T-helper 2 cell treated with Interferon-gamma antibody and Interleukin-4, amounts not matched to agents 100 ng/mL and 5 ng/mL, for 36 hours (primary cell): ENCODE data around the gene CCDC106. TPM values are rescaled to one million over a fixed set of nuclear protein-coding genes. Genes with fewer than 3 reads are reported as not detected.

Experiments used
- intact Hi-C: fragments of 100-400 bp; cut with micrococcal nuclease; formaldehyde crosslinking; loops from one replicate; pipeline ENCODE4 v1.15.1; 2023
- total RNA-seq: library from RNA; stranded (reverse); gene quantifications from 2 replicates; pipeline ENCODE4 v1.2.3, GENCODE V29; 2022

Gene CCDC106
- total RNA-seq, result 6.5 and 7.0 TPM in 2 replicates

DNA sequence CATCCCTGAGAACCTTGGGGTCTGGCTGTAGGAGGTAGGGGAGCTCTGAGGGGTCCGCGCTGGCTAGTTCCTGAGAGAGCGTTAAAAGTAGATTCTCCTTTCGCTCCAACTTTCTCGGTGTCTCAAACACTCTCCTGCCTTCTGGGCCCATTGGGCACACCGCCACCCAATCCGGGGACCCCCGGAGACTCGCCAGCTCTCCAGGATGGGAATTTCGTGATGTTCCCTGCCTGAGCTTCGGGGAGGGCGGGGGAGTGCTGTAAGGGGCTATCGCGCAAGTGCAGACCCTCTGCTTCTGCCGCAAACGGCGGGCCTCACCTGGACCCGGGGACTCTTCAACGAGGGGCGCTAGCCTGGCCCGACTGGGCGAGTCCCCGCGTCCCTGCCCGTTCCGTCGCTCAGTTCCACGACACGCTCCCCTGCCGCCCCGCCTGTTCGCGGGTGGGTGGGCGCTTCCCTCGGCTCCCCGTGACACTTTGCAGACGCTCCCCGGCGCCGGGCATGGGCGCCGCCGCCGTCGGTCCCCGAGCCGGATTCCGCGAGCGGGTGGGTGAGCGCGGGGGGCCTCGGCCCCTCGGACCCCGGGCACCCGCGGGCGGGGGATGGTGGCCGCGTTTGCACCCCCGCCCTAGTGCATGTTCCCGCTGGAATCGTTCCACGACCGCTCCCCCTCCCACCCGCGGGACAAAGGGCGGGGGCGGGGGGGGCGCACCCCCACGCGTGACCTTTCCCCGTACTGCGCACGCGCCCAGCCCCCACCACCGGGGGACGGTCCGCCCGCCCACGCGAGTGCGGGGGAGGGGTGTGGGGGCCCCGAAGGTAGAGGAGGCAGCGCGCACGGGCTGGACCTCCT lies at the start of gene CCDC106:
CCDC106 (plus strand) TSS at position 481 of the 853 bp plus-strand sequence. CDS start 835 bp downstream, outside the sequence.
- intact Hi-C loops, result no loop called here

DNA sequence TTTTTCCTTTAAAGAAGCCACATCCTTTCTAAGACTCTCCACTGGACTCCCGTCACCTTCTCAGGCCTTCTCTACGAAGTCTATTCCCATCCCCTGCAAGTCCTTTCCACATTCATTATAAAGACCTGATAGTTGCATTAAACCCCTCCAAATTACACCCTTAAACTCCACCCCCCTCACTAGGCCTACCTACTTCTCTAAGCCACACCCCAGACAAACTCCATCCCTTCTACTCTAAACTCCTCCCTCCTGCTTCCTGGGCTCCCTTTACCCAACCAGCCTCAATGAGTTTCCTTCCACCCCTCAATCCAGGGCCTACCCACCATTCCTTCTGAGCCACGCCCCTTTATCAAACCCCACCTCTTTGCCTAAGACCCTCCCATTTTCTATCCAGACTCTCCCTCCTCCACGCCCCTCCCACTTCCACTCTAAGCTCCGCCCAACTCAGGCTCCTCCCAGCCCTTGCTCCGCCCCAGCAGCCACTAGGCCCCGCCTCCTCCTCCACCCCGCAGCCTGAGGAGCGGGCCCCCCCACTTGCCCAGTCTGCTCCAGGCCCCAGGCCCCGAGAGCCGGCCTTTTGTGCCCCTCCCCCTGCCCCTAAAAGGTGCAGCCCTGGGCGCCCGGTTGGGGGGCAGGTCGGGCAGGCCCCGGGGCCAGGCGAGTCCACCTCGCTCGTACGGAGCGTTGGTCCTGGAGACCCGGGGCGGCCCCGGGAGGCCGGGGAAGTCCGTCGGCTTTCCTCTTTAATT lies 49.1 kb upstream of the CCDC106 start:
- intact Hi-C loops, result loop anchor here (1.0 to 2.0 kb wide), 9 partner anchors 12 to 482 kb away; partner anchors contain the start of genes HSPBP1, PPP1R12C, PPP6R1 and RPL28

DNA sequence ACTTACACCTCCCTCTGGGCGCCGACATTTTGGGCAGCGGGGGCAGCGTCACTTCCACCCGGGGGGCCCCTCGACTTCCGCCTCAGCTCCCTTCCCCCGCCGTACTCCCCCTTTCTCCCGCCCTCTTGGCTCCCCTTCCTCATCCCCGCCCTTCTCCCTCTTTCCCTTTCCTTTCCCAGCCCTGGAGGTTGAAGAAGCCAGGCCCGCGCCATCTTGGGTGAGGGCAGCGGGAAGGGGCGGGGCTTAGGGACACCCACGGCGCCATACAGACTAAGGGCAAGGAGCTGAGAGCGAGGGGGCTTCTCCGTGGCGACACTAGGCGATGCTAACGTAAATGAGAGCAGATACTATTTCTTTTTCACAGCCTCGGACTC lies 48.6 kb upstream of the CCDC106 start, which contains the start of gene FIZ1:
FIZ1 (minus strand) TSS at position 50 of the 374 bp plus-strand sequence. CDS start 1,652 bp downstream, outside the sequence.
- intact Hi-C loops, result loop anchor here (1.0 to 2.0 kb wide), 9 partner anchors 12 to 482 kb away; partner anchors contain the start of genes HSPBP1, PPP1R12C, PPP6R1 and RPL28

DNA sequence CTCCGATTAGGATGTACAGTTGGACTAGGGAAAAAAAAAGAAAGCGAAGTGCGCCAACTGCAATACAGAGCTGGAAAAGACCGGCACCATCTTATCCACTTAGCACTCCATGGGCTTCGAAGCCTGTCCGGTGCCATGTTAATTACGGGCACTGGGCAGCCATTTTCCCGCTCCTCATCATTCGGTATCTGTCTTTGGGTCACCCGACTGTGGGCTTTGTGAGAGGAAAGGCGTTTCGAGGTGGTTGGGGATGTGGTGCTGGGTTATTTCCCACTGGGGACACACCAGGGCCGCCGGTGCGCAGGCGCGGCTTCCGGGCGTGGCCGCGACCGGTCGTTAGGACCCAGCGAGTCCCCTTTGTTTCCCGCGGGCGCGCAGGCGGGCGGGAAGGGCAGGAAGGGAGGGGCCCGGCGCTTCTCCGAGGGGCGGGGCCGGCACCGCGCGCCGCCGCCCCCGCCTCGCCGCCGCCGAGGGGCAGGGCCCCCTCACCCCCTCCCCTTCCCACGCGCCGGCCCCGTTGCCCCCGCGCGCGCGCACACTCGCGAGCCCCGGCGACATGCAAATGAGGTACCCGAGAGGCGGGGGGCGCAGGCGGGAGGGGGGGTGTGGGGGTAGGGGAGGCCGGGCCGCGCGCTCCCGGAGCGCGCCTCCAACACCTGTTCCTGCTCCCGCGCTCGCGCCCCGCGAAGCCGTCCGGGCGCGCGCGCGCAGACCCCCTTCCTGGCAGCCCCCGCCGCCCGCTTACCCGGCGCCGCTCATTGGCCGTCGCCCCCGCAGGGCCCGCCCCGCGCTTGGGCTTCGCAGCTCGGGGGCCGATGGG lies 48.0 kb upstream of the CCDC106 start, which contains the start of gene ZNF524:
ZNF524 (plus strand) TSS at position 447 of the 820 bp plus-strand sequence. CDS start 1,825 bp downstream, outside the sequence.
- intact Hi-C loops, result loop anchor here (1.0 to 10.0 kb wide), 10 partner anchors 13 to 715 kb away; partner anchors contain the start of genes HSPBP1, PPP1R12C, PPP6R1 and RPL28

DNA sequence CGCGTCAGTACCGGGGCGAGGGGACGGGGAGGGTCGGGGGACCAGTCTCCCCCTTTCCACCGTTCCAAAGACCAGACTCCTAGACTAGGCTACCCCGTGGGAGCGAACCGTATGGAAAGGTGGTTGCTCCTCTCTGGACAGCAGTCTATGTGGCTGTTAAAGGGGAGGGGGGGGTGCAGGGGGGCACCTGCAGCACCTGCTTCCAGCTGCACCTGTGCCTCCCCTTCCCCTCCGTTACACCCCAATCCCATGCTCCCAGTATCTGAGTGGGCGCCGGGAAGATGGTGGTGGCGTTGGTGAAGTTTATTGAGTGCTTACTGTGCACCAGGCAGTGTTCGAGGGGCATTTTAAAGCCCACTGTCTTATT lies 47.4 kb upstream of the CCDC106 start:
- intact Hi-C loops, result loop anchor here (10.0 kb wide), 1 partner anchor 714 kb away; the partner anchor contains the start of gene ZSCAN5A

DNA sequence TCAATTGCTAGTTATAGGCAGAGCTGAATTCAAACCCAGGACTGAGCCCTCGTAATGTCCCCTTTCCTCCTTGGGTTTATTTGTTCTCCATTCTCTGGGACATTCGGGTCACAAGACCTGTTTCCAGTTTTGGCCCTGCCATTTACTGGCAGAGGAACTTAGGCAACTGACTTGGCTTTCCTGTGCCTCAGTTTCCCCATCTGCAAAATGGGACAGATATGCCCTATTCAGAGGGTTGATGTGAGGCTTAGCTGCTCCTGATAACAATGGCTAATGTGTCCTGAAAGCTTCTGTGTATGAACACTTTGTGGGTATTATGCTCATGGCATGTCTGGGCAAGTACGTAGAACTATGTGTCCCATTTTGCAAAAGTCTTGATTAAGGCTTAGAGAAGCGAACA lies 46.9 kb upstream of the CCDC106 start:
- intact Hi-C loops, result loop anchor here (10.0 kb wide), 1 partner anchor 714 kb away; the partner anchor contains the start of gene ZSCAN5A

DNA sequence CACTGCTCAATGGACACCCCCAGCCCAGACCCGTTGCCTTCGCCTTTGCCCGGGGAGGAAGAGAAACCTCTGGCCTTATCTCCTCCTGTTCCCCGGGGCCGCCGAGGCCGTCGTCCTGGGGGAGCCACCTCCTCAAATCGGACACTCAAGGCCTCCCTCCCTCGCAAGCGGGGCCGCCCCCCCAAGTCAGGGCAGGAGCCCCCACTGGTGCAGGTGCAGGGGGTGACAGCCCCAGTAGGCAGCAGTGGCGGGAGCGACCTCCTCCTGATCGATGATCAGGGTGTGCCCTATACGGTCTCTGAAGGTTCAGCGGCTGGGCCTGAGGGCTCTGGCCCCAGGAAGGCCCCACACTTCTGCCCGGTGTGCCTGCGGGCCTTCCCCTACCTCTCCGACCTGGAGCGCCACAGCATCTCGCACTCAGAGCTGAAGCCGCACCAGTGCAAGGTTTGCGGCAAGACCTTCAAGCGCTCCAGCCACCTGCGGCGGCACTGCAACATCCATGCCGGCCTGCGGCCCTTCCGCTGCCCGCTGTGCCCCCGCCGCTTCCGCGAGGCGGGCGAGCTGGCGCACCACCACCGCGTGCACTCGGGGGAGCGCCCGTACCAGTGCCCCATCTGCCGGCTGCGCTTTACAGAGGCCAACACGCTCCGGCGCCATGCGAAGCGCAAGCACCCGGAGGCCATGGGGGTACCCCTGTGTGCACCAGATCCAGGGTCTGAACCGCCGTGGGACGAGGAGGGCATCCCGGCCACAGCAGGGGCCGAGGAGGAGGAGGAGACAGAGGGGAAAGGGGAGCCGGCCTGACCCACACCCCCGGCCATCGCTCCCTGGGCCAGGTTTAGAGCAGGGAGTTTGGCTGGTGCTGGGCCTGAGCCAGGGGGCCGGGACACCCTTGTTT lies 45.7 kb upstream of the CCDC106 start:
- intact Hi-C loops, result loop anchor here (10.0 kb wide), 1 partner anchor 712 kb away; the partner anchor contains the start of gene ZSCAN5A

DNA sequence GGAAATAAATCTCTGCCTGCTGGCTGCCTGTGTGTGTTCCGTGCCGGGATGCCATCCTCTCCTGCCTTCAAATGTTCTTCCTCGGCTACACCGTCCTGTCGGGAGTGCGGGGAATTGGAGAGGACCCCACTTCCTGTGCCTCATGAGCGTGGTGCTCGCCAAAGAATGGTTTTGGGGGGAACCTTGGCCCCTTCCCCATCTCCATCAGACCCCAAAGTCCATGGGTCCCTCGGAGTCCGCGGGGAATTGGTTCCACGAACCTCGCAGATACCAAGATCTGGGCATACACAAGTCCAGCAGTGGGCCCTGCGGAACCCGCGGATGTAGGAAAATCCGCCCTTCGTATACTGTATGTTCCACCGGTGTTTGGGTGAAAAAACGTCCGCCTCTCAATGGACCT lies 44.9 kb upstream of the CCDC106 start:
- intact Hi-C loops, result loop anchor here (10.0 kb wide), 1 partner anchor 712 kb away; the partner anchor contains the start of gene ZSCAN5A

DNA sequence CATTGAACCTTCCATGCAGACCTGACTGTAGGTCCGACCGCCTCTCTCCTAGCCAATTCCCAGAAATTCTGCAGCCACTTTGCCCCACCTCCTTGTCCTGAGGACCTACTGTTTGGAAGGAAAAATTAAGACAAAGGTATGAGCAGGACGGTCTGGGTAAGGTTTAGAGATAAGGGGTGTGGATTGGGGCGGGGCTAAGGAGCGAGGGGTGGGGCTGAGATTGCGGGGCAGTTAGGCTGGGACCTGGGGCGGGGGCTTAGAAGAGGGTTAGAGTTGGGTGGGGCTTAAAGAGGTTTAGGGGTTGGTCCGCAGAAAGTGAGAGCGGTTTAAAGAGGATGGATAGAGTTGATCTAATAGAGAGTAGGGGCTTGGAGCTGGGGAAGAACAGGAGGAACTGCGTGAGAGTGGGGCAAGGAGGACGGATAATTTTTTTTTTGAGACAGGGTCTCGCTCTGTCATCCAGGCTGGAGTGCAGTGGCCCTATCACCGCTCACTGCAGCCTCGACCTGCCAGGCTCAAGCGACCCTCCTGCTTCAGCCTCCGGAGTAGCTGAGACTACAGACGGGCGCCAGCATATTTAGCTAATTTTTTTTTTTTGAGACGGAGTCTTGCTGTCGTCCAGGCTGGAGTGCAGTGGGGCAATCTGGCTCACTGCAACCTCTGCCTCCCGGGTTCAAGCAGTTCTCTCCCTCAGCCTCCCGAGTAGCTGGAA lies 44.3 kb upstream of the CCDC106 start:
- intact Hi-C loops, result loop anchor here (2.0 to 10.0 kb wide), 2 partner anchors 17 to 711 kb away; partner anchors contain the start of gene ZSCAN5A

DNA sequence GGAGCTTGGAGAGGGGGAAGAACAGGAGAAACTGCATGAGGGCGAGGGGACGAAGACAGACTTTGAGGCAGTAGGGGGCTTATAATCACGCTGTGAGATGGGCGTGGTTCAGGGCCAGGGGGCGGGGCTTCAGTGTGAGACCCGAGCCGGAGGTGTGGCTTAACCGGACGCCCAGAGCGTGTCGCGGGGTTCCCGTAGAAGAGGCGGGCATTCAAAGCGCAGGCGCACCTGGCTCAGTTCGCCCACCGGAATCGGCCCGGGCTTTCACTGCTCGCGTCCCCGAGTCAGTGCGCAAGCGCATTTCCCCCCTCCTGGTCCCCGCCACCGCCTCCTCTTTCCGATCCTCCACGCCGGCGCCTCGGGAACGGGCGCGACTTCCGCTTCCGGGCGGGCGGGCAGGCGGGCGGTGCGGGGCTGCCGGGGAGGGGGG lies 42.8 kb upstream of the CCDC106 start:
- intact Hi-C loops, result loop anchor here (1.0 to 10.0 kb wide), 4 partner anchors 18 to 710 kb away; partner anchors contain the start of genes ZNF784 and ZSCAN5A

DNA sequence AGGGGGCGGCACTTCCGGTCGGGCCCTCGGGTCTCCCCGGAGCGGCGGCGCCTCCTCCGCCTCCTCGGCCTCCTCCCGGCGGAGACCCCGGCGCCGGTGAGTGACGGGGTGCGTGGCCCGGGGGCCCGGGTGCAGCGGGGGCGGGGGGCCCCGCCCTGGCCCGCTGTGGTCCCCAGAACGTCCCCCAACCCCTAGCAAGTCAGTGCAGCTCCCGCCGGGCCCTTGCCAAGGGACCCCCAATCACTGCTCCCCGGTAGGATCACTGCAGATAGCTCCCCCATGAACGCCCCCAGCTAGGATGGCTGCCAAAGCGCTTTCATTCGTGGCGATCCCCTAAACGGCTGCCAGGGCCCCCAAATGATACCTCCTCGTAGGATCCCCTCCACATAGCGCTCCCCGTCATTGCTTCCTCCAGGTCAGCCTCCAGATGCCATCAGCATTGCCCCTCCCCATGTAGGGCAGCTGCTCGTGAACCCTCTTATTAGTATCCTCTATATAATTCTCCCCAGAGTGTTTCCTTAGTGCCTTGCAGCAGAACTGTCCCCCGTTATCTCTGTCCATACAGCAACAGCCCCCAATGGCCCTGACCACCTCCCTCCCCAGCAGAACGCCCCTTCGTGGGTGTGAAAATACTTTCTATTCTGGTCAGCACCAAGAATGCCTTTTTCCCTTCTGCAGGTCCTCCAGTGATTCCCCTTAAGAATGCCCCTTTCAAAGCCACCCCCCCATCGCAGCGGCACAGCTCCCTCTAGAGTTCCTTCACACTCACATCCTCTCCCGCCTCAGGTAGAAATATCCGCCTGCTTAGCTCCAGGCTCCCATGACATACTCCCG lies 42.2 kb upstream of the CCDC106 start, which contains the start of gene ZNF865:
ZNF865 (plus strand) TSS at position 11 of the 834 bp plus-strand sequence. CDS start 7,972 bp downstream, outside the sequence.
- intact Hi-C loops, result loop anchor here (1.0 to 10.0 kb wide), 5 partner anchors 18 to 709 kb away; partner anchors contain the start of genes ZNF784 and ZSCAN5A

DNA sequence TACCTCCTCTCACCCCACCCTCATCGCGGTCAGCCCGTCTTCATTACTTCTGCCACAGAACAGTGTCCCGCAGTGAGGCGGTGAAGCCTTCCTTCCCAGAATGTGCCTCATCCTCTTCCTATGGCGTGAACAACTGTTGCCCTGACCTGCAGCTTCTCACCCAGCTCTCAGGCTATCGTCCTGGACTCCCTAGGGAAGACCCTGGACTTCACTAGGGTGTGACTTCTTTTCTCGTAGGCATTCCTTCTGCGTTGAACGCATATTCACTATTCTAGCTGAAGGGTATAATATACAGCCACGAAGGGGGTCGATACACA lies 41.6 kb upstream of the CCDC106 start:
- intact Hi-C loops, result loop anchor here (1.0 to 10.0 kb wide), 2 partner anchors 89 to 708 kb away; partner anchors contain the start of gene ZSCAN5A

DNA sequence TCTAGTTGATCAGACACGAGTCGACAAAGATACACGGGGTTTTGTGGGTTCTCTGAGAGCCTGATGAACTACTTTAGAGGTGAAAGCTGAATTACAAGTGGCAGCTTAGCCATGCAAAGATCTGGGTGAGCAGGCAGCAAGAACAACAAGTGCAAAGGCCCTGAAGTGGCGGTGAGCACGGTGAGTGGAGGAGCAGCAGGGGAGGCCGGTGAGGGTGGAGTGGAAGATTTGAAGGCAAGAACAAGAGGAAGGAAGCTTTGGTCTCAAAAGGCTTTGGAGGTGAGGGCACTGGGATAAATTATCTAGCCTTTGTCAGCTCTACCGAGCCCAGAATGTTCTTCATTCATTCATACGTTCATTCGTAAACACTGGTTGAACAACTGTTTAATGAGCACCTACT lies 41.2 kb upstream of the CCDC106 start:
- intact Hi-C loops, result loop anchor here (1.0 to 10.0 kb wide), 2 partner anchors 90 to 708 kb away; partner anchors contain the start of gene ZSCAN5A

DNA sequence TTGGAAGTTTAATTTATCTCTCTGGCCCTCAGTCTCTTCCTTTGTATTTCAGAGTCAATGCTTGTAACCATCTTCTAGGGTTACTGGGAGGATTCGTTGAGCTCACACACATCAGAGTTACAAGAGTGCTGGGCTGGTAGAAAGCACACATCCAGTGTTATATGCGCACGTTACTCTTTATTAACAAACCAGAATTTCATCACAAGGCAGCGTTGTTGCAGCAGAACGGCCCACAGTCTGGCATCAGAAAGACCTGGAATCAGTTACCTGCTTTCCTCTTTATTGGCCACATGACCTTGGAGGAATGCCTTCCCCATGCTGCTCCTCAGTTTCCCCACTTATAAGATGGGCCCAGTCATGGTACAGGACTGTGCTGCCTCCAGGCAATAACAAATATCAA lies 38.7 kb upstream of the CCDC106 start:
- intact Hi-C loops, result loop anchor here (10.0 kb wide), 1 partner anchor 705 kb away; the partner anchor contains the start of gene ZSCAN5A

DNA sequence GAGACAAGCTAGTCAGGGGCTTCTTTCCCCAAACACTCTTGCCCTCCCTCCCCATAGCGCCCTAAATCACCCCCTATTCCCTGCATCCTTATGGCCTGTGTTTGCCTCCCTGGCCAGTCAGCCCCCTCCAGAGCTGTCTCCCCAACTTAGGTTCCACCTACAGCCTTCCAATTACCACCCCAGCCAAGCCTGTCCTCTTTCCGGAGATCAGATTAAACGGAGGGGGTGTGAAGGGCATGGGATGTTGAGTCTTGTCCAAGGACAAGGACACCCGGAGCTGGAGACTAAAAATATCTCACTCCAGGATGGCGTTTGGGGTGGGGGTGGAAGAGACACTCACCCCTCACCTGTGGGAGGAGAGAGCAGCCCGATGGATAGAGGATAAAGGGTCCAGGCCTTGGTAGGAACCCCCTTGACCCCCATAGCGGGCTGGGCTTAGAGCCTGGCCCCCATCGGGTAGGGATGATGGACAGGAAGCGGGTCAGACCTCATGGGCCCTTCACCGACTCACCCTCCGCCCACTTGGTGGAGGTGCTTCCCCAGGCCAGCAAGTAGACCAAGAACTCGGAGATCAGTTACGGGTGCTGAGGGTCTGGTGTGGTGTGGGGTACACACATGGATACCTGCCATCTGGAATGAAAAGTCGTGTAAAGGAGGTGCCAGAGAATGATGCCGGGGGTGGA lies 36.6 kb upstream of the CCDC106 start:
- intact Hi-C loops, result no loop called here

DNA sequence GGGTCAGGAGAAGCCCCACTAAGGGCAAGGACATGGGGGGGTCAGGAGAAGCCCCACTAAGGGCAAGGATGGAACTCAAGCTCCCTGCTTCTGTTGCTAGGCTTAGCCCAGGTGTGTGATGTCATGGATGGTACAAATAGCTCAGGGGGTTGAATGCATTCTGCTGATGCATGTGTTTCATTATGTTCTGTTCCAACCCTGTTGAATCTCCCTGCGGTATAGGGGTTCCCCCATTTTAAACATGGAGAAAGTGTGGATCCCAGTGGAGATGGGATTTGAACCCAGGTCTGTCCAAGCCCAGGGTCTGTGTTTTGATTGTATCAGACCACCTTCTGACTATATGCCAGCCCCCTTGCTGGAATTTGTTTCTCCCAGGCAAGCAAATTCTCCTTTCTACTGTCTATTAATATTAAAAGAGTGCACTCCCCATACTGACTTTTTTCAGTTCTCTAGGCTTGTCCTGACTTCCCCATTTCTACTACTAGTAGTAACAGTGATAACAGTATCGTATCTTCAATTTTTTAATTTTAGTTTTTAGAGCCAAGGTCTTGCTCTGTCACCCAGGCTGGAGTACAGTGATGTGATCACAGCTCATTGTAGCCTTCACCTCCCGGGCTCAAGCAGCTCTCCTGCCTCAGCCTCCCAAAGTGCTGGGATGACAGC lies 35.9 kb upstream of the CCDC106 start:
- intact Hi-C loops, result no loop called here
